ENCODE measurements around the gene CLDN6.

The CLDN6 gene

GRCh38 chr16:3022684-3023414 is 4.9 kb upstream of the CLDN6 start:
- Histone ChIP-seq H4K20me1 (ENCODE audit: insufficient read depth, low read length) (no peaks in the 10 kb centered on the region), H3K9me3 (ENCODE audit: insufficient read depth, low read length) (no peaks in the 10 kb centered on the region), H3K27me3 (ENCODE audit: low read depth, low read length) (no peaks in the 10 kb centered on the region), H3K4me2 (ENCODE audit: low read length) (peak overlapping the region; percentile 77), H3K4me1 (ENCODE audit: low read length) (peaks cover 32% of the 10 kb centered on the region), H3K9ac (ENCODE audit: low read length) (peak overlapping the region; percentile 84; the same call in 1 of the 2 replicates), H3K27ac (ENCODE audit: low read length) (no peak overlapping the region), H2AFZ (ENCODE audit: low read depth, low read length) (no peak overlapping the region), H3K79me2 (ENCODE audit: low read length) (no peaks in the 10 kb centered on the region), H3K36me3 (replicated peaks; ENCODE audit: low read depth, low read length) (peaks cover 9% of the 10 kb centered on the region), H3K4me3 (ENCODE audit: low read length) (peak overlapping the region; percentile 78)
- TF ChIP-seq CTCF (IDR thresholded peaks at IDR 0.05; ENCODE audit: low read depth, low read length) (no peak), EZH2phosphoT487 (IDR thresholded peaks at IDR 0.05; ENCODE audit: low read depth) (no peak)

GRCh38 chr16:3022208-3022683 is 4.3 kb upstream of the CLDN6 start:
- no peak overlapping the region for H3K4me3 ChIP-seq (ENCODE audit: low read length)
- H3K27me3 ChIP-seq (ENCODE audit: low read depth, low read length), result no peaks in the 10 kb centered on the region
- H4K20me1 ChIP-seq (ENCODE audit: insufficient read depth, low read length), result no peaks in the 10 kb centered on the region
- H3K9ac ChIP-seq (ENCODE audit: low read length), result no peak overlapping the region
- TF ChIP-seq EZH2phosphoT487 (IDR thresholded peaks at IDR 0.05; ENCODE audit: low read depth) (no peak), CTCF (IDR thresholded peaks at IDR 0.05; ENCODE audit: low read depth, low read length) (no peak)
- peaks cover 8% of the 10 kb centered on the region for H3K36me3 ChIP-seq (replicated peaks; ENCODE audit: low read depth, low read length)
- no peaks in the 10 kb centered on the region for H3K9me3 ChIP-seq (ENCODE audit: insufficient read depth, low read length)
- no peak overlapping the region for H2AFZ ChIP-seq (ENCODE audit: low read depth, low read length)
- peaks cover 32% of the 10 kb centered on the region for H3K4me1 ChIP-seq (ENCODE audit: low read length)
- no peaks in the 10 kb centered on the region for H3K79me2 ChIP-seq (ENCODE audit: low read length)
- no peak overlapping the region for H3K4me2 ChIP-seq (ENCODE audit: low read length)
- no peak overlapping the region for H3K27ac ChIP-seq (ENCODE audit: low read length)

- no peaks in the 10 kb centered on the region for H3K9me3 ChIP-seq (ENCODE audit: insufficient read depth, low read length)
- H3K27me3 ChIP-seq (ENCODE audit: low read depth, low read length), result no peaks in the 10 kb centered on the region
- H3K4me2 ChIP-seq (ENCODE audit: low read length), result peak overlapping the region; percentile 96; the same call in 1 of the 2 replicates
- H3K27ac ChIP-seq (ENCODE audit: low read length), result no peak overlapping the region
- H2AFZ ChIP-seq (ENCODE audit: low read depth, low read length), result no peak overlapping the region
- no peak overlapping the region for H3K4me3 ChIP-seq (ENCODE audit: low read length)
- no peaks in the 10 kb centered on the region for H3K79me2 ChIP-seq (ENCODE audit: low read length)
- peaks cover 3% of the 10 kb centered on the region for H3K36me3 ChIP-seq (replicated peaks; ENCODE audit: low read depth, low read length)
- H4K20me1 ChIP-seq (ENCODE audit: insufficient read depth, low read length), result no peaks in the 10 kb centered on the region
- H3K4me1 ChIP-seq (ENCODE audit: low read length), result peaks cover 32% of the 10 kb centered on the region
- H3K9ac ChIP-seq (ENCODE audit: low read length), result no peak overlapping the region
- TF ChIP-seq EZH2phosphoT487 (IDR thresholded peaks at IDR 0.05; ENCODE audit: low read depth) (no peak), CTCF (IDR thresholded peaks at IDR 0.05; ENCODE audit: low read depth, low read length) (peak; percentile 18)
These were observed 3.6 kb upstream of the CLDN6 start for GRCh38 chr16:3021449-3022207.

All from OCI-LY3 (cell line).